Measurements from ENCODE around the gene KIF23.

The KIF23 gene

DNA sequence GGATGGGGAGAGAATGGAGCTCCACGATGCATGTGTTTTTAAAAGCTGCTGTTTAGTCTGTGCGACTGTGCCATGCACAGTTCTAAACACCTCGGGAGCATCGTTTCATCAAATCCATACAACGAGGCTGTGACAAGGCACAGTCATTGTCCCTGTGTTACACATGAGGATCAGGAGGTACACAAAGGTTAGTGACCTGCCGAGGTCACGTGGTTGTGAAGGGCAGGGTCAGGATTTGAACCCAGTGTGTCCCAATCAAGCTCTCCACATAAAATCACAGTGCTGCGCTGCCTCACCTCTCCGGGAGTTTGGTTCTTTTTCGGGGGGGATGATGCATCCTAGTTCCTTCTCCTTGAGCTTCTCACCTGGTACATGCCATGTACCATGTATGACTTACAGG, 18.7 kb upstream of the KIF23 start:
- H3K27me3 ChIP-seq (ENCODE audit: low read length), result no peaks in the 10 kb centered on the region
- H3K9ac ChIP-seq (ENCODE audit: low read length), result no peak overlapping the region
- no peaks in the 10 kb centered on the region for H3K36me3 ChIP-seq (ENCODE audit: low read length)
- H3K79me2 ChIP-seq (ENCODE audit: insufficient read depth, low read length), result no peaks in the 10 kb centered on the region
- no peaks in the 10 kb centered on the region for H3K9me2 ChIP-seq (replicated peaks; ENCODE audit: insufficient read depth, low read length)
- no peak overlapping the region for H3K4me3 ChIP-seq (ENCODE audit: insufficient read depth, low read length, poor library complexity, severe bottlenecking)
- H3K9me3 ChIP-seq (ENCODE audit: insufficient read depth, low read length), result no peaks in the 10 kb centered on the region
- H3K27ac ChIP-seq (ENCODE audit: low read depth, low read length), result no peak overlapping the region
- H3F3A ChIP-seq (ENCODE audit: insufficient read depth), result no peaks in the 10 kb centered on the region
- no peak overlapping the region for H3K4me2 ChIP-seq (ENCODE audit: low read depth, low read length, poor library complexity, severe bottlenecking)
- no peaks in the 10 kb centered on the region for H4K20me1 ChIP-seq (ENCODE audit: low read depth, low read length)
- TF ChIP-seq EZH2phosphoT487 (conservative IDR thresholded peaks at IDR 0.05; ENCODE audit: low read length), result no peak
- TF ChIP-seq, protein P1, sequence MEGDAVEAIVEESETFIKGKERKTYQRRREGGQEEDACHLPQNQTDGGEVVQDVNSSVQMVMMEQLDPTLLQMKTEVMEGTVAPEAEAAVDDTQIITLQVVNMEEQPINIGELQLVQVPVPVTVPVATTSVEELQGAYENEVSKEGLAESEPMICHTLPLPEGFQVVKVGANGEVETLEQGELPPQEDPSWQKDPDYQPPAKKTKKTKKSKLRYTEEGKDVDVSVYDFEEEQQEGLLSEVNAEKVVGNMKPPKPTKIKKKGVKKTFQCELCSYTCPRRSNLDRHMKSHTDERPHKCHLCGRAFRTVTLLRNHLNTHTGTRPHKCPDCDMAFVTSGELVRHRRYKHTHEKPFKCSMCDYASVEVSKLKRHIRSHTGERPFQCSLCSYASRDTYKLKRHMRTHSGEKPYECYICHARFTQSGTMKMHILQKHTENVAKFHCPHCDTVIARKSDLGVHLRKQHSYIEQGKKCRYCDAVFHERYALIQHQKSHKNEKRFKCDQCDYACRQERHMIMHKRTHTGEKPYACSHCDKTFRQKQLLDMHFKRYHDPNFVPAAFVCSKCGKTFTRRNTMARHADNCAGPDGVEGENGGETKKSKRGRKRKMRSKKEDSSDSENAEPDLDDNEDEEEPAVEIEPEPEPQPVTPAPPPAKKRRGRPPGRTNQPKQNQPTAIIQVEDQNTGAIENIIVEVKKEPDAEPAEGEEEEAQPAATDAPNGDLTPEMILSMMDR (IDR thresholded peaks at IDR 0.05; ENCODE audit: insufficient read depth, low read length, poor library complexity, severe bottlenecking), result no peak
- no peak overlapping the region for H2AFZ ChIP-seq (ENCODE audit: low read depth, low read length, severe bottlenecking)

DNA sequence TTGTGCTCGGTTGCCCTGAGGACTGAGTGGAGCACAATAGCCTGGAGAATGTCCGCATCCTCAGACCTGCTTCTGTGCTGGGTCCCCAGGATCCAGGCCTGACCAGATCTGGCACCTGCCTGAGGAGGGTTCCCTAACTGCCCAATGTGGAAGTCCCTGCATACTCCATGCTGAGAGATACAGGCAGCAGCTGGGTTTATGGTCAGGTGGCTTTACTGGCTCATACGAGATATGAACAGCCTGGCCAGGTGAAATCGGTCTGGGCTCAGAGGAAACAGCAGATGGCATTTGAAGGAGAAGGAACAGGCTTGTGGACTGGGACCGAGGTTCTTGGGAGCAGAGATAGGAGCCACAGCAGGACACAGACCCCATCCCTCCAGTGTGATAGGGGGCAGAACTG, 18.2 kb upstream of the KIF23 start:
- Histone ChIP-seq H3K4me2 (ENCODE audit: low read depth, low read length, poor library complexity, severe bottlenecking) (no peak overlapping the region), H3K27ac (ENCODE audit: low read depth, low read length) (no peak overlapping the region), H3K79me2 (ENCODE audit: insufficient read depth, low read length) (no peaks in the 10 kb centered on the region), H3F3A (ENCODE audit: insufficient read depth) (no peaks in the 10 kb centered on the region), H3K9me3 (ENCODE audit: insufficient read depth, low read length) (no peaks in the 10 kb centered on the region), H3K4me3 (ENCODE audit: insufficient read depth, low read length, poor library complexity, severe bottlenecking) (no peak overlapping the region), H3K9ac (ENCODE audit: low read length) (no peak overlapping the region), H2AFZ (ENCODE audit: low read depth, low read length, severe bottlenecking) (no peak overlapping the region), H3K9me2 (replicated peaks; ENCODE audit: insufficient read depth, low read length) (no peaks in the 10 kb centered on the region), H3K27me3 (ENCODE audit: low read length) (no peaks in the 10 kb centered on the region), H4K20me1 (ENCODE audit: low read depth, low read length) (no peaks in the 10 kb centered on the region), H3K36me3 (ENCODE audit: low read length) (no peaks in the 10 kb centered on the region)
- TF ChIP-seq, protein P1 (IDR thresholded peaks at IDR 0.05; ENCODE audit: insufficient read depth, low read length, poor library complexity, severe bottlenecking), result no peak
- TF ChIP-seq EZH2phosphoT487 (conservative IDR thresholded peaks at IDR 0.05; ENCODE audit: low read length), result no peak

DNA sequence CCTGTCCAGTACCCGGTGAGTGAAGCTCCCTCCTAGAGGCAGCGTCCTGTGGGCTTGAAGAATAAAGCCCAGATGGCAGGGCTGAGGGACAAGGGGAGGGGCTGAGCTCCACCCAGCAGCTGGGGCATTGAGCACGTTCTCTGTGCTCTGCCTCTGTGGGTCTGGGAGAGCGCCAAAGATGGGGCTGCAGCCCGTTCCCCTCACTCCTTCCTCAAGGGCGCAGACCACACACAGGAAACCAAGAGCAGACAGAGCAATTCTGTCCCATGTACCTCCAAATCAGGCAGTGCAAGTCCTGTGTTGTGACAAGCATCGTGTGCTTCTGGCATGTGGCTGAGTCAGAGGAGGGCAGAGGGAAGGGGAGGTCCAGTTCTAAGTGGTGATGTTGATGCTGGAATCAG, 15.7 kb upstream of the KIF23 start:
- Histone ChIP-seq H3K79me2 (ENCODE audit: insufficient read depth, low read length) (no peaks in the 10 kb centered on the region), H3F3A (ENCODE audit: insufficient read depth) (no peaks in the 10 kb centered on the region), H3K27ac (ENCODE audit: low read depth, low read length) (no peak overlapping the region), H2AFZ (ENCODE audit: low read depth, low read length, severe bottlenecking) (no peak overlapping the region), H3K9me3 (ENCODE audit: insufficient read depth, low read length) (no peaks in the 10 kb centered on the region), H3K9me2 (replicated peaks; ENCODE audit: insufficient read depth, low read length) (no peaks in the 10 kb centered on the region), H4K20me1 (ENCODE audit: low read depth, low read length) (no peaks in the 10 kb centered on the region), H3K36me3 (ENCODE audit: low read length) (no peaks in the 10 kb centered on the region), H3K4me3 (ENCODE audit: insufficient read depth, low read length, poor library complexity, severe bottlenecking) (no peak overlapping the region), H3K27me3 (ENCODE audit: low read length) (no peaks in the 10 kb centered on the region), H3K4me2 (ENCODE audit: low read depth, low read length, poor library complexity, severe bottlenecking) (no peak overlapping the region), H3K9ac (ENCODE audit: low read length) (no peak overlapping the region)
- no peak for TF ChIP-seq EZH2phosphoT487 (conservative IDR thresholded peaks at IDR 0.05; ENCODE audit: low read length)

DNA sequence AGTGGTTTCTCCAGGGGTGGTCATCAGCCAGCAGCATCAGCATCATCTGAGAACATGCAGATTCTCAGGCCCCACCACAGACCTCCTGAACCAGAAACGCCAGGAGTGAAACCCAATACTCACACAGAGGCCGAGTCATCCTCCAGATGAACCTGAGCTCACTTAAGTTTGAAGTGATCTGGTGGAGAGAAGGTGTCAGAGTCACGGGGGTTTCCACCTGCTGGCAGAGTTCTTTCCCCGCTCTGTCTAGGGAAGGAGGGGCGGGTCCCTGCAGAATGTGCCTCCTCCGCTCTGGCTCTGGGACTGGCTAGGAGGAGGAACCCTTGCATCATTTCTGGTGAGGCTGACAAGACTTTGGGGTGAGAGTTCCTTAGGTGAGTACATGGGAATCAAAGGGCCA, 13.3 kb upstream of the KIF23 start:
- Histone ChIP-seq H3K9me2 (replicated peaks; ENCODE audit: insufficient read depth, low read length) (no peaks in the 10 kb centered on the region), H3K4me3 (ENCODE audit: insufficient read depth, low read length, poor library complexity, severe bottlenecking) (no peak overlapping the region), H3K36me3 (ENCODE audit: low read length) (no peaks in the 10 kb centered on the region), H3K9me3 (ENCODE audit: insufficient read depth, low read length) (no peaks in the 10 kb centered on the region), H3K79me2 (ENCODE audit: insufficient read depth, low read length) (no peaks in the 10 kb centered on the region), H3F3A (ENCODE audit: insufficient read depth) (no peaks in the 10 kb centered on the region), H3K27me3 (ENCODE audit: low read length) (no peaks in the 10 kb centered on the region), H2AFZ (ENCODE audit: low read depth, low read length, severe bottlenecking) (no peak overlapping the region), H4K20me1 (ENCODE audit: low read depth, low read length) (no peaks in the 10 kb centered on the region), H3K9ac (ENCODE audit: low read length) (no peak overlapping the region), H3K4me2 (ENCODE audit: low read depth, low read length, poor library complexity, severe bottlenecking) (no peak overlapping the region), H3K27ac (ENCODE audit: low read depth, low read length) (no peak overlapping the region)
- no peak for TF ChIP-seq EZH2phosphoT487 (conservative IDR thresholded peaks at IDR 0.05; ENCODE audit: low read length)
- TF ChIP-seq, protein P1 (IDR thresholded peaks at IDR 0.05; ENCODE audit: insufficient read depth, low read length, poor library complexity, severe bottlenecking), result no peak

All from SU-DHL-6 (cell line).